Measurements from ENCODE around the gene PPP2R2C.

PPP2R2C gene

GRCh38 chr4:6425911-6426310 is 46.5 kb downstream of the PPP2R2C start:
- no peak for TF ChIP-seq CTCF (conservative IDR thresholded peaks at IDR 0.05; ENCODE audit: low read depth, low read length)
- no peak for DNase-seq (ENCODE audit: low read depth)
- no peak overlapping the region for H3K4me3 ChIP-seq (ENCODE audit: low read depth, low read length)

- TF ChIP-seq CTCF (conservative IDR thresholded peaks at IDR 0.05; ENCODE audit: low read depth, low read length), result no peak
- no peak overlapping the region for H3K4me3 ChIP-seq (ENCODE audit: low read depth, low read length)
- DNase-seq (ENCODE audit: low read depth), result no peak
Measured at GRCh38 chr4:6425336-6425735, 47.1 kb downstream of the PPP2R2C start.

- TF ChIP-seq CTCF (conservative IDR thresholded peaks at IDR 0.05; ENCODE audit: low read depth, low read length), result no peak
- no peak for DNase-seq (ENCODE audit: low read depth)
- H3K4me3 ChIP-seq (ENCODE audit: low read depth, low read length), result no peak overlapping the region
Measured at GRCh38 chr4:6424425-6424824, 48.0 kb downstream of the PPP2R2C start.

GRCh38 chr4:6423575-6423974 is 48.8 kb downstream of the PPP2R2C start:
- no peak overlapping the region for H3K4me3 ChIP-seq (ENCODE audit: low read depth, low read length)
- TF ChIP-seq CTCF (conservative IDR thresholded peaks at IDR 0.05; ENCODE audit: low read depth, low read length), result no peak
- DNase-seq (ENCODE audit: low read depth), result no peak

- DNase-seq (ENCODE audit: low read depth), result no peak
- TF ChIP-seq CTCF (conservative IDR thresholded peaks at IDR 0.05; ENCODE audit: low read depth, low read length), result no peak
- no peak overlapping the region for H3K4me3 ChIP-seq (ENCODE audit: low read depth, low read length)
Measured at GRCh38 chr4:6422866-6423265, 49.5 kb downstream of the PPP2R2C start.

GRCh38 chr4:6422105-6422504 is 50.3 kb downstream of the PPP2R2C start:
- no peak for DNase-seq (ENCODE audit: low read depth)
- TF ChIP-seq CTCF (conservative IDR thresholded peaks at IDR 0.05; ENCODE audit: low read depth, low read length), result no peak
- H3K4me3 ChIP-seq (ENCODE audit: low read depth, low read length), result no peak overlapping the region

GRCh38 chr4:6421397-6421796 is 51.0 kb downstream of the PPP2R2C start:
- no peak for DNase-seq (ENCODE audit: low read depth)
- no peak for TF ChIP-seq CTCF (conservative IDR thresholded peaks at IDR 0.05; ENCODE audit: low read depth, low read length)
- H3K4me3 ChIP-seq (ENCODE audit: low read depth, low read length), result no peak overlapping the region
